GM18520 (cell line): ENCODE data around the gene RBP2.
"Not testable (repeated sequence)": the region's sequence is repeated elsewhere in the genome, so short reads cannot be mapped to it uniquely, and the experiment has no call there.

Experiments used
- ATAC-seq: cut with Tn5 transposase; IDR thresholded peaks from one replicate; pipeline ENCODE4 v1.9.1; 2021; ENCODE audit not compliant: unreplicated experiment

RBP2 gene

GRCh38 chr3:139444446-139444845 is 31.9 kb downstream of the RBP2 start:
- ATAC-seq: no peak

DNA sequence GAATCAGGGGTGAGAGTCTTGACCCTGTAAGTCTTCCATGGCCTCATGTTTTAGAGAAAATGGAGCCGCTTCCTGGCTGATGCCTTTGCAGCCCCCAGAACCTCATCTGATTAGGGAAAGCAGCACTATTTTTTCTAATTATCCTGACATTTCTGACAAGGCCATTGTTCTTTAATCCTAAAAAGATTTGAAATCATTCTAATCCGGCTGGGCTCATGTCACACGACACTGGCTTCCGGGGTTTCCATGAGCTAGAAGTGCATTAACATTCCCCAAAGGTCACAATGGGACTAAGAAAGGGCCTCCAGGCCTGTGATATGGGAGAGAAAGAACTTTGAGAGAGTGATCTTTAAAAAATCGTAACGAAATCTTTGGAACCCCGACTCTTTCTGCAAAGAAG is 33.1 kb downstream of the RBP2 start:
- no peak for ATAC-seq

GRCh38 chr3:139441656-139442055 is 34.7 kb downstream of the RBP2 start:
- ATAC-seq: no peak

DNA sequence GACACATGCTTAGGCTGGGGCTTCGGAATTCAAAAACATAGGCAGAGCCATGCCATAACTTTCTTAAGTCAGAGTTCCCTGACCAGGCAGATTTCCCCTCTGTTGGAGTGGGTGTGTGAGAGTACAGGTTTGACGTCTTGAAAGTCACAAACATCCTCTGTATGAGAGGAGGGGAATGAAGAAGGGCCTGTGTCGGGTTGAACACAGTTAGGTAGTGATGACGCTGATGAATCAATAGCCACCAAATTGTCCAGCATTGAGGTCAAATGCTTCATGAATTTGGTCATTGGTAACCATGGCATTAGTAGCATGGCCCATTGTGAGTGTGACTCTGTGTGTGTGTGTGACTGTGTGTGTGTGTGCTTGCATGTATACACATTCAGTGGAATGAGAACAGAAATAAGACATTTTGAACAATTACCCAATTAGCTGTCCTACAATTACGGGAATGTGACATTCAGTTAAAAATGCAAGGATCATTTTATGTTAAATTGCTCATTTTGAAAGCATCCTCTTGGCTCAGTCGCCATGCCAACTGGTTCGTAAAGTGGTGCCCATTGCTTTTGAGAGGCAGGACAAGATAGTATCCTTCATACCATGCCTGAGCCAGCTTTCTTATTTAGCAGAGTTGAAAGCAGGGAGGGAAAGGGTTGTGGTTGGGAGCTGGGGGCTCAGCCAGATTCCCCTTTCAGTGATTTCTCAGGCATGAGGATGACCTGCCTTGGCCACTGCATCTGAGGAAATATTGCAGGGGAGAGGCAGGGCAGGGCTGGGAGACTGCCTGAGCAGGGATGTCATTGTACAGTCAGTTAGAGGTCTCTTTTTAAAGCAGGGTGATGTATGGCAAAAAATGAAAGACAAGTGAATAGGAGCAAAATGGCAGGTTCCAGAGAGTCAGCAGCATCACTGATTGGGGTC is 35.4 kb downstream of the RBP2 start:
- no peak for ATAC-seq

- ATAC-seq: no peak
These were observed 37.0 kb downstream of the RBP2 start for GRCh38 chr3:139439278-139439677.

DNA sequence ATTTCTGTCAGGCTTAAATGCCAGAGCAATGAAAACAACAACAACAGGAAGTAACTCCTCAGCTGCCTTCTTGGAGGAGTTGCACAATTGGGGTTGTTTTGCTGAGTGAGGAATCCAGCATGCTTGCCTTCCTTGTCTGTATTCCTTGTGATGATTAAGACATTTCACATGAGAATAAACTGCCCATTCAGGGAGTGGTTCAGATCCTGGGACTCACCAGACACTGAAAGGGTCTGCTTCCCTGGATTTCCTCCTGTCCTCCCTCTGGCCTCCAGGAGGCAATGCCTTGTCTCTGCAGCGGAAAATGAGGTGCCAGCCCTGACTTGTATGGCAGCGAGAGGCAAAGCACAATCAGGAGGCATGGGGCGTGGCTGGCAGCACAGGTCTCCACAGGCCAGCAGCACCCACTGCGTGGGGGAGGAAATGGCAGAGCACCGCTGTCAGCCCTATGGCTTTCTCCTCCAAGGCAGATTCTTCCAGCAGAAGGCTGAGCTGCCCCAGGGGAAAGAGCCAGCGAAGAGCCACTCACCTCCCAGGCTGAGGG is 41.5 kb downstream of the RBP2 start:
- ATAC-seq: no peak

DNA sequence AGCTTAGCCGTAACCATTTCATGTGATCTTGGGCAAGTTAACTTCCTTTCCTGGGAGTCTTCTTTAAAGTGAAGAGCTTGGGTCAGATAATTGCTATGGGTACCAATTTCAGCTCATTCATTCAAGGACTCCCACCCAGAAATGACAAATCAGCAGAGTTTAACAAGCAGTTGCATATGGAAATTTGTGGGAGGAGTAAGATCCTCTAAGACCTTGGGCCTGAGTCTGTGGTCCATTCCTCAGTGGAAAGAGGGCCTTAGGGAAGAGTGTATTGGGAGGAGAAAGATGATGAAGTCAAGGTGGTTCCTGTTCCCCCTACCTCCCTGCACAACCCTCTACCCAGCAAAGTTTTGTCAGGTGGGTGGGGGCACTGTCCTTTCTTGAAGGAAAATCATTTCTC is 42.1 kb downstream of the RBP2 start:
- ATAC-seq: no peak

GRCh38 chr3:139433089-139433488 is 43.2 kb downstream of the RBP2 start:
- no peak for ATAC-seq

DNA sequence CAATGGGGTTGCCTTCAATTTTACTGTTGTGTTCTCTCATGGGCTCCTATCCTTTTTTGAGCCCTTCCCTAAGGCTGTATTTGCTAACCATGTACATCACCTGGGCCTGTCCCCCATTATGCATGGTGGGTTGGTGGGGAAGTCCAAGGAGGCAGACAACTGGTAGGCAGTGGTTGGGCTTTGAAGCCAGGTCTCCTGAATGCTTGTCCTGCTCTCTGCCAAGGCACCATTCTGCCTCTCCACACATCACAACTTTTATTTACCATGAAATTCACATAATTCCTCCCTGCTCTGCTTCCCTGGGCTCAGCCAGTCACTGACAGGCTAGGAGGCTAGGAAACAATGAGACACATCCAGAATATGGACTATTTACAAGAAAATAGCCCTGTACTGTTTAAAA is 45.8 kb downstream of the RBP2 start:
- no peak for ATAC-seq

DNA sequence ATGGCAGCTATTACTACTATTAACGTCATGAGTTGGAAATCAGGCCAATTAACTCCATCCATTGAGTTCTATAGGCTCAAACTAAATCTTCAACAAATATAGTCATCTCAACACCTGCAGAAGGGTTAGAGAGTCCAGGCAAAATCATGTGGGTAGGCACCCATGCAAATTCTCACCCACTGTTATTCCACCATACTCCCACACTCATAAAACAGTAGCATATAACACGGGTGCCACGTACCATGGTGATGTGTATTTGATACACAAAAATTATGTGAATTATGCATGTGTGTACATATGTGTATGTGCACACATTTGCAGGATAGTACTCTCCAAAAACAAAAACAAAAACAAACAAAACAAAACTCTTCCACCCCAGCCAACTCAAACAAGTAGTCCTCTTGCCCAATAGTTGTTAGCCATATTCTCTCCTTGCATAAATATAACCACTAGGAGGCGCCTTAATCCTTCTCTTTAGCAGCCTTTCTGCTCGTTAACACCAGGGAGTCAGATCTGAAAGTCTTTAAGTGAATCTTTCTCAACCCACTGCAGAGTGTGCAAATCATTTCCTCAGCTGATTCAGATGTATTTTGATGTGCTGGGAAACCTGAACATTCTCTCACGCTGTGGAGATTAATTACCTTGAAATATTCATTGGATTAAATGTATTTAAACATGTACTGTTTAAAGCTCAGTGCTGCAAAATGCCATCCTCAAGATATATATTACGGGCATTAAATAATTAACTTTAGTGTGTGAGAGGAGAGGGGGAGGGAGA is 48.8 kb downstream of the RBP2 start:
- ATAC-seq: peak; percentile 70

DNA sequence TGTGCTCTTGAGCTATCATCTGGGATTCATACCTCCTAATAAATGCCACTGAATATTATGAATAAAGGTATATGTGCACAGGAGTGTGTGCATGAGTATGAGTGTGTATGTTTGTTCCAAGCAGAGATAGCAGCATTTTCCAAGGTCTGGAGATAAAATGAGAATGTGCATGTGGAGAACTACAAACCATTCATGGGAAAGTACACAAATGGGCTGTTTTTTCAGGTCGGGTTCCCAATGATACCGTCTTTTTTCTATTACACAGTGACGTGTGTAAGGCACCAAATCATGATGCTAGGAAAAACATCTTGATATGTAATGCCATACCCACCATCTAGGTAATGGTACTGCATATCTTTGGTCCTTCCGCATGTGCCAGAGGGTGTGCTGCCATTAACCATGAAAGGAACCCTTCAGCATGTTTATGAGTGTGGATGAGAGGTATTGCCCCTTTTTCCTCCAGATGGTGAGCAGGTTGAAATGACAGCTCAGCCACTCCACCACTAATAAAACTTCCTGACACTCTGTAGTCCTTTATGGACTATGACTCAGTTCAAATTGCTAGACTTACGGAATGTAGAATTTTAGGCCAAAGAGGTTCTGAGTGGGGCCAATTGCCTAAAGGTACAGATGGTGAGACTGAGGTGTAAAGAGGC is 50.4 kb downstream of the RBP2 start:
- no peak for ATAC-seq

- ATAC-seq: no peak
These were observed 53.1 kb downstream of the RBP2 start for GRCh38 chr3:139423232-139423631.

- no peak for ATAC-seq
These were observed 54.9 kb downstream of the RBP2 start for GRCh38 chr3:139421460-139421859.

DNA sequence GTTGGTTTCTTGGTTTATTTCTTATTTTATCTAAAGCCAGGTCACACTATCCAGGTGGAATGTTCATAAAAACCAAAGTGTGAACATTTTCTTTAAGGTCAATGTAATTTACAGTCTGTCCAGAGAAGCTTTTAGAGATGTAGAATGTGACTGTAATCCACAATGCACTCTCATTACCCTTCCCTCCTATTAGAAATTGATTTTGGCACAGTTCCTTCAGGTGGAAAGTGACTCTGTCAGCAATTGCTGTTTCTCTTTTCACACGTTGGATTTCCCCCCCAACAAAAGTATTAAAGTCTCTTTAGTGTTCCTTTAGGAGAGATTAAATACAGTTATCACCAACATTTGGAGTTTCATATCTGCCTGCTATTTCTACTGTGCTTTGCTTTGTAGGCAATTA is 55.3 kb downstream of the RBP2 start:
- ATAC-seq: no peak

DNA sequence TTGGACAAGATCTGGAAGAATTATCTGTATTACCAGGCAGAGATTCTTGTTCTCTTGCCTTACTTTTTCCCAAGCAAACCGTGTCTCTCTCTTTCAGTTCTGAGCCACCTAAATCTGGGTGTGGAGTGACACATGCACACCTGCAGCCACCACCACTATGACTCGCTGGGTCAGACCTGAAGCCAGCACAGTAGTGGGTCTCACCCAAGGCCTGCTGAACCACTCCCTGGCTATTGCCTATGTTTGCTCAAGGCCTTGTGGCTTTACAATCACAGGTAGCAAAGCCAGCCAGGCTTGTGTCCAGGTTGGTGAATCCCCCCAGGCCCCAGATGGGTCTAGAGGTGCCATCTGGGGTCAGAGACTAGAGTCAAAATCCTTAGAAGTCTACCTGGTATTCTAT is 58.2 kb downstream of the RBP2 start:
- ATAC-seq: no peak

- no peak for ATAC-seq
These were observed 60.0 kb downstream of the RBP2 start for GRCh38 chr3:139416275-139416674.

DNA sequence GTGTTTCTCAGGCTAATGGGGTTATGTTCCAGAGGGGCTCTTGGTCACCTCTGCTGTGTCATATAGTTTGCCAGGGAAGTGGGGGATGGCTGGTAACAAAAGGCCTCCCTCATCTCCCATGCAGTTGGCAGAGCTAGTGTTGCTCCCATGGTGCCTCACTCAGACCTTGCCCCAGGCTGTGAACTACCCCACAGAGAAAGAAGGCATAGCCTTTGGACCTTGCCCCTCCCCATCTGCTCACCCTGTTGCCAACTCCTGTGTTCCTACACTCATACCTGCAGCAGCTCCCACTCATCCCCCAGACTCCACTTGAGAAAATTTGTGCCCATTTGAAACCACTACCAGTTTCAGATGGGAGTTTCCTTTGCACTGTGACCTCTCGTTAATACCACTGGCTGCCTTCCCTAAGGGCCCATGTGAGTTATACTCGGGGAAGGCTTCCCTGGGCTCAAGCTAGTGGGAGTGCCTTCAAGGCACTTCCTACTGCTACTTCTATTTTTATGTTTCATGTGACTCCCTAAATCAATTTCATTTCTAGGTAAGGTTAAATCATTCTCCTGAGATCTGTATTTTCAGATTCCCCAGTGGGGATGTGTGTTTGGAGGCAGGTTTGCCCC is 61.6 kb downstream of the RBP2 start:
- no peak for ATAC-seq

- not testable (repeated sequence) for ATAC-seq
These were observed 63.4 kb downstream of the RBP2 start for GRCh38 chr3:139412891-139413290.
